GM18499 (cell line): Measurements from ENCODE around the gene SIRT1.
"Not testable (repeated sequence)": the region's sequence is repeated elsewhere in the genome, so short reads cannot be mapped to it uniquely, and the experiment has no call there.

Experiments used
- ATAC-seq: cut with Tn5 transposase; IDR thresholded peaks from one replicate; pipeline ENCODE4 v1.9.1; 2021; ENCODE audit warnings: moderate number of reproducible peaks; ENCODE audit not compliant: insufficient read depth, unreplicated experiment

SIRT1 gene

GRCh38 chr10:67943917-67944316 is 59.5 kb downstream of the SIRT1 start:
- no peak for ATAC-seq

- ATAC-seq, result no peak
Measured at GRCh38 chr10:67955614-67956013, 71.2 kb downstream of the SIRT1 start.

DNA sequence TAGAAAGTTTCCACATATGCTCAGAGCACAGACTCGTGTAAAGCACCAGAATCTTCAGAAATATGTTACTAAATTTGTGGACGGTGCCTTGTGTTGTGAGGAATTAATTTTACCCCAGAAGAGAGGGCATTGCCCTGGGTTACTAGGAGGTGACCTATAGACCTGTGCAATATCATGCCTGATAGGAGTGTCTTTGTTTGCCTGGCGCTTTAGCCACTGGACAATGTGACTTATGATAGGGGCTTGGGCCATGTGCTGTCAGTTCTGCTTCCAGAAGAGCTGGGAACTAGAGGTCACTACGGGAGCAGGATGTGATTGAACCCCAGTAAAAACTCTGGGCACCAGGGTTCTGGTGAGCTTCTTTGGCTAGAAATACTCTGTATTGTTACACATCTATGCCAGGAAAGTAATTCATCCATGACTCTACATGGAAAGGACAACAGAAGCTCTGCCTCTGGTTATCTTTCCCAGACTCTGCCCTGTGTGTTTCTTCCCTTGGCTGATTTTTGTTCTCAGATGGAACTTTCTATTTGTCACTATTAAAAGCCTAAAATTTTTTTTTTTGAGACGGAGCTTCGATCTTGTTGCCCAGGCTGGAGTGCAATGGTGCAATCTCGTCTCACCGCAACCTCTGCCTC is 75.5 kb downstream of the SIRT1 start:
- no peak for ATAC-seq

GRCh38 chr10:67965456-67965855 is 81.0 kb downstream of the SIRT1 start:
- ATAC-seq, result no peak

- not testable (repeated sequence) for ATAC-seq
Measured at GRCh38 chr10:67966035-67966434, 81.6 kb downstream of the SIRT1 start.
